ENCODE measurements around the gene PPP1R1B.

GRCh38 chr17:39636927-39637736, 10.4 kb downstream of the PPP1R1B start, which contains the start of gene STARD3:
- no peak for TF ChIP-seq EZH2phosphoT487 (IDR thresholded peaks at IDR 0.05; ENCODE audit: borderline replicate concordance, low read depth, low read length)
- TF ChIP-seq, protein P1, sequence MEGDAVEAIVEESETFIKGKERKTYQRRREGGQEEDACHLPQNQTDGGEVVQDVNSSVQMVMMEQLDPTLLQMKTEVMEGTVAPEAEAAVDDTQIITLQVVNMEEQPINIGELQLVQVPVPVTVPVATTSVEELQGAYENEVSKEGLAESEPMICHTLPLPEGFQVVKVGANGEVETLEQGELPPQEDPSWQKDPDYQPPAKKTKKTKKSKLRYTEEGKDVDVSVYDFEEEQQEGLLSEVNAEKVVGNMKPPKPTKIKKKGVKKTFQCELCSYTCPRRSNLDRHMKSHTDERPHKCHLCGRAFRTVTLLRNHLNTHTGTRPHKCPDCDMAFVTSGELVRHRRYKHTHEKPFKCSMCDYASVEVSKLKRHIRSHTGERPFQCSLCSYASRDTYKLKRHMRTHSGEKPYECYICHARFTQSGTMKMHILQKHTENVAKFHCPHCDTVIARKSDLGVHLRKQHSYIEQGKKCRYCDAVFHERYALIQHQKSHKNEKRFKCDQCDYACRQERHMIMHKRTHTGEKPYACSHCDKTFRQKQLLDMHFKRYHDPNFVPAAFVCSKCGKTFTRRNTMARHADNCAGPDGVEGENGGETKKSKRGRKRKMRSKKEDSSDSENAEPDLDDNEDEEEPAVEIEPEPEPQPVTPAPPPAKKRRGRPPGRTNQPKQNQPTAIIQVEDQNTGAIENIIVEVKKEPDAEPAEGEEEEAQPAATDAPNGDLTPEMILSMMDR (conservative IDR thresholded peaks at IDR 0.05; ENCODE audit: low read length) = no peak

Data from OCI-LY7 (cell line).